ENCODE results near the gene CDHR3. TPM values are rescaled to one million over a fixed set of nuclear protein-coding genes. Genes with fewer than 3 reads are reported as not detected.

CDHR3 gene
- total and polyA plus RNA-seq, 4 donors: 1.0 to 10.5 (median 1.8) TPM

- WGBS: 94% methylated on average over 2 of the region's 2 CpGs
- H3K9ac ChIP-seq (ENCODE audit: low read depth in 1 of 2, low read length in 2 of 2): no peak overlapping the region
- no peak for DNase-seq (ENCODE audit: low spot score)
- no peaks in the 10 kb centered on the region for H3K4me1 ChIP-seq (ENCODE audit: control insufficient read depth in 4 of 4, insufficient read depth in 4 of 4, low read length in 3 of 4)
- no peak overlapping the region for H3K27ac ChIP-seq (ENCODE audit: low read depth in 1 of 2, low read length in 2 of 2)
- no peaks in the 10 kb centered on the region for H3K36me3 ChIP-seq (ENCODE audit: control insufficient read depth in 4 of 4, insufficient read depth in 3 of 4, low read depth in 1 of 4, low read length in 3 of 4)
- TF ChIP-seq TAF1 (conservative IDR thresholded peaks at IDR 0.05) (no peak), REST (IDR thresholded peaks at IDR 0.05) (no peak), EGR1 (IDR thresholded peaks at IDR 0.05; ENCODE audit: low read depth in 2 of 2) (no peak), GABPA (IDR thresholded peaks at IDR 0.05 in 1 of 2, conservative IDR thresholded peaks at IDR 0.05 in 1 of 2) (no peak), HNF4A (conservative IDR thresholded peaks at IDR 0.05) (no peak), YY1 (IDR thresholded peaks at IDR 0.05) (no peak), HNF4G (IDR thresholded peaks at IDR 0.05) (no peak), ATF3 (IDR thresholded peaks at IDR 0.05) (no peak), SP1 (IDR thresholded peaks at IDR 0.05) (no peak), RXRA (IDR thresholded peaks at IDR 0.05) (no peak), MAX (IDR thresholded peaks at IDR 0.05) (no peak), CTCF (IDR thresholded peaks at IDR 0.05; ENCODE audit: low read depth, low read length, missing input control) (no peak), FOXA1 (IDR thresholded peaks at IDR 0.05) (no peak), RAD21 (IDR thresholded peaks at IDR 0.05) (no peak), JUND (IDR thresholded peaks at IDR 0.05) (no peak), ZBTB33 (IDR thresholded peaks at IDR 0.05) (no peak), FOXA2 (IDR thresholded peaks at IDR 0.05) (no peak)
- H3K27me3 ChIP-seq (ENCODE audit: control insufficient read depth in 4 of 4, insufficient read depth in 4 of 4, low read length in 3 of 4): no peaks in the 10 kb centered on the region
- no peak overlapping the region for H3K4me3 ChIP-seq (ENCODE audit: low read depth in 1 of 3, low read length in 3 of 3)
- H3K9me3 ChIP-seq (ENCODE audit: control insufficient read depth in 4 of 4, low read length in 3 of 4): no peaks in the 10 kb centered on the region
Observed at GRCh38 chr7:105971845-105972244, 8.8 kb downstream of the CDHR3 start.

- Histone ChIP-seq H3K27me3 (ENCODE audit: control insufficient read depth in 4 of 4, insufficient read depth in 4 of 4, low read length in 3 of 4) (no peaks in the 10 kb centered on the region), H3K4me3 (ENCODE audit: low read depth in 1 of 3, low read length in 3 of 3) (no peak overlapping the region), H3K4me1 (ENCODE audit: control insufficient read depth in 4 of 4, insufficient read depth in 4 of 4, low read length in 3 of 4) (no peaks in the 10 kb centered on the region), H3K9ac (ENCODE audit: low read depth in 1 of 2, low read length in 2 of 2) (no peak overlapping the region), H3K9me3 (ENCODE audit: control insufficient read depth in 4 of 4, low read length in 3 of 4) (no peaks in the 10 kb centered on the region), H3K27ac (ENCODE audit: low read depth in 1 of 2, low read length in 2 of 2) (no peak overlapping the region), H3K36me3 (ENCODE audit: control insufficient read depth in 4 of 4, insufficient read depth in 3 of 4, low read depth in 1 of 4, low read length in 3 of 4) (no peaks in the 10 kb centered on the region)
- TF ChIP-seq SP1 (IDR thresholded peaks at IDR 0.05): no peak
- no peak for TF ChIP-seq RAD21 (IDR thresholded peaks at IDR 0.05)
- TF ChIP-seq RXRA (IDR thresholded peaks at IDR 0.05): no peak
- TF ChIP-seq JUND (IDR thresholded peaks at IDR 0.05): no peak
- TF ChIP-seq YY1 (IDR thresholded peaks at IDR 0.05): no peak
- TF ChIP-seq HNF4G (IDR thresholded peaks at IDR 0.05): no peak
- TF ChIP-seq NR2F2 (IDR thresholded peaks at IDR 0.05): no peak
- TF ChIP-seq ATF3 (IDR thresholded peaks at IDR 0.05): no peak
- TF ChIP-seq FOXA1 (IDR thresholded peaks at IDR 0.05): no peak
- 75% methylated on average over 4 of the region's 4 CpGs for WGBS
- no peak for DNase-seq (ENCODE audit: low spot score)
Observed at GRCh38 chr7:105972276-105972675, 9.2 kb downstream of the CDHR3 start.

All from liver (tissue), 9 donors.